HG03469 (cell line): Measurements from ENCODE around the gene ACBD4.

ENCODE experiments used
- ATAC-seq: cut with Tn5 transposase; IDR thresholded peaks from one replicate; pipeline ENCODE4 v1.9.1; 2021; ENCODE audit warnings: mild to moderate bottlenecking, moderate library complexity, moderate number of reproducible peaks; ENCODE audit not compliant: unreplicated experiment

ACBD4 gene

GRCh38 chr17:45104029-45104428 lies 31.5 kb upstream of the ACBD4 start:
- no peak for ATAC-seq

GRCh38 chr17:45104497-45104896 lies 31.0 kb upstream of the ACBD4 start:
- ATAC-seq = no peak

- no peak for ATAC-seq
Observed at GRCh38 chr17:45104907-45105624, 30.4 kb upstream of the ACBD4 start.

DNA sequence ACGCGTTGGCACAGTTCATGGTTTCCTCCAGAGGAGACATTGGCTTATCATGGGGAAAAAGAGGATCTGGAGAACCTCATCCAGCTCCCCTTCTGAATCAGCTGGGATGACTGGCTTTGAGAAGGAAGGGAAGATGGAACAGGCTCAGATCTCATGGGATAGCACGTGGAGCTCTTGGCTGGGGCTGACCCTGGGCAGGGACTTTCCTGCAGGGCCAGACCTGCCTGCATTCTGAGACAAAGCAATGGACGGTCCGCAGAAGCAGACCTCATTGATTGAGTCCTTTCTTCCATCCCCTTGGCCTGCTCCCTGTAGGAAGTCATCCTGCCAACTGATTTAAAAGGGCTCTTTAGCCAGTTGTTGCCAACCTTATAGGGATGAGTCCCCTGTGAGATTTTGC lies 29.4 kb upstream of the ACBD4 start:
- ATAC-seq = no peak

DNA sequence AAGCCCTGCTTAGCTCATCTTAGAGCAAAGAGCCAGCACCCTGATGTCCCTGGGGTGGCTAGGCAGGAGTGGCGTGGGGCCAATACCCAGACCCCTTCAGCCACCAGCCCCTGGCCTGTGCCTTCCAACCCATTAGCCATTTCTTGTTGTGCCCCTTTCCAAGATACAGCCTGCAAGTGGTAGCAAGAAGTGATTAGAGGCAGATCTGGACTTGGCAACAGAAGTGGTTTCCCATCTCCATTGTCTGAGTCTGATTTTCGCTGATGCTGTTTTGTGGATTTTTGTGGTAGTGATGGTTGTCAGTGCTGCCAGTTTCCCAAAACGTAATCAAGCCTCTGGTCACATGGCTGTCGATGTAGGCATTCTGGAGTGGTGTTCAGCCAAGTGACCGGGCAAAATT lies 28.9 kb upstream of the ACBD4 start:
- ATAC-seq = no peak

DNA sequence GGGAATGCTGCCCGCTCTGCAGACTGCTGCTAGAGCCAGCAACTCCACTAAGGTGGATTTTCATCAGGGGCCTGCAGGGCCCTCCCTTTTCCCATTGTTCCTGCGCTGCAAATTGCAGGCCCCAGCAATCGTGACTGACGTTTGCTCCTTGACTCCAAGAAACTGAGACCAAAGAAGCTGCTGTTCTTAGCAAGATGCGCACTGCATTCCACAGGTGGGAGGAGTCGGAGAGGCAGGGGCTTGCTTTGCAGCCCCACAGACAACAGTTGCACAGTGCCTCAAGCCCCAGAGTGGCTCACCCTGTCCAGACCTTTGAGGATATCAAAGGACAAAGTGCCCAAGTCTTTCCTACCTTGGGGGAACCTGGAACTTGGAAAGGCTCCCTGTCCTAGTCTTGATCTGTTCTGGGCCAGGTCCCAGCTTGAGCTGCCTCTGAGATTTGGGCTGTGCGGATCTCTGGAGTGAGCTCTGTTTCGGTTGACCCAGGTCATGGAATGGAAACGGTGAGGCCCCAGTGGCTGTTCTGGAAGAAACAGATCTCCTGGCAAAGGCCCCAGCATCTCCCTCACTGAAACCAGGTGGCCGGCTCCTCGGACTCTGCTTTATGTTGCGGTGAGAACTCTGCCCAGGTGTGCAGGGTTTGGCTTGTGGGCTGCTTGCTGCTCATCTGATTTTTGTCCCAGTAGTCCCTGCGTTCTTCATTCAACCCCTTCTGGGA lies 28.0 kb upstream of the ACBD4 start:
- ATAC-seq = no peak

- no peak for ATAC-seq
Observed at GRCh38 chr17:45108051-45108450, 27.4 kb upstream of the ACBD4 start.

- ATAC-seq = no peak
Observed at GRCh38 chr17:45108595-45109521, 26.6 kb upstream of the ACBD4 start.

GRCh38 chr17:45110676-45111611 lies 24.5 kb upstream of the ACBD4 start:
- no peak for ATAC-seq

- ATAC-seq = no peak
Observed at GRCh38 chr17:45111850-45112249, 23.6 kb upstream of the ACBD4 start.

- no peak for ATAC-seq
Observed at GRCh38 chr17:45112559-45113423, 22.7 kb upstream of the ACBD4 start.

DNA sequence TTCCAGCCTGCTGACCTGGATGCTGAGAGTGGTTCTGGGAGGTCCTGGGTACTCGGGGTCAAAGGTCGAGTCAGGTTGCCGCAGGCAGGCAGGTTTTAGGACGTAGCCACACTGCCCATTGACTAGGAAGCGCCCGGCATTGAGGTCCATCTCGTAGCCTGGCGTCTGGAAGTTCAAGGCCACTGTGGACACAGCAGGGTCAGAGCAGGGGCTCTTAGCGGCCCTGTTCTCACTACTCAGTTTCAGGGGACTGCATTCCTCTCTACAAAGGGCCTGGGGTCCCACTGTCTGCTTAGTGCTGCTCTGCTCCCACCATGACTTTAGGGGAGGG lies 22.1 kb upstream of the ACBD4 start:
- no peak for ATAC-seq

- ATAC-seq = no peak
Observed at GRCh38 chr17:45114117-45114932, 21.2 kb upstream of the ACBD4 start.

DNA sequence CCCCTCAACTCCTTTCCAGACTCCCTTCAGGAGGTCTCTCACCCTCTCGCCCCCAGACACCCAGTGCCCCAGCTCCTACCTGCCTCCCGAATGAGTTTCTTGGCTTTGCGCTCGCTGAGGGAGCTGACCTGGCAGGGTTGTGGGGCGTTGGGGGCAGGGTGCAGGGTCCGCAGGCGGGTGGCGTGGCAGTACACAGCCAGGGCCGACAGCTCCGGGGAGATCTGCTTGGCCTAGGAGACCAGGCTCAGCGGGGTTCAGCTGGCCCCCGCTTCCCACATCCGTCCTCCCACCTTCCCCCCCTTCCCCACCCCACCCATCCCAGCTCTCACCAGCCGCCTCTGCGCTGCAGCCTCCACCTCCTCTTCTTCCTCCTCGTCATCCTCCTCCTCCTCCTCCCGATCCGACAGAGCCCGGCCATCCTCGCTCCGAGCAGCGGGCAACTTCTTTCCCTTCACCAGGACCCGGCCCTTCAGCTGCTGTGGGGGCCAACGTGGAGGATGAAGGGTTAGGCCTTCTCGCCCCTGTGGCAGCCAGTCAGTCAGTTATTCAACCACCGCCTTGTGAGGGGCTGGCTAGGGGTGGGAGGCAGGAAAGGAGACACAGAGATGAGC lies 20.4 kb upstream of the ACBD4 start:
- ATAC-seq = no peak

- no peak for ATAC-seq
Observed at GRCh38 chr17:45115871-45116270, 19.6 kb upstream of the ACBD4 start.

DNA sequence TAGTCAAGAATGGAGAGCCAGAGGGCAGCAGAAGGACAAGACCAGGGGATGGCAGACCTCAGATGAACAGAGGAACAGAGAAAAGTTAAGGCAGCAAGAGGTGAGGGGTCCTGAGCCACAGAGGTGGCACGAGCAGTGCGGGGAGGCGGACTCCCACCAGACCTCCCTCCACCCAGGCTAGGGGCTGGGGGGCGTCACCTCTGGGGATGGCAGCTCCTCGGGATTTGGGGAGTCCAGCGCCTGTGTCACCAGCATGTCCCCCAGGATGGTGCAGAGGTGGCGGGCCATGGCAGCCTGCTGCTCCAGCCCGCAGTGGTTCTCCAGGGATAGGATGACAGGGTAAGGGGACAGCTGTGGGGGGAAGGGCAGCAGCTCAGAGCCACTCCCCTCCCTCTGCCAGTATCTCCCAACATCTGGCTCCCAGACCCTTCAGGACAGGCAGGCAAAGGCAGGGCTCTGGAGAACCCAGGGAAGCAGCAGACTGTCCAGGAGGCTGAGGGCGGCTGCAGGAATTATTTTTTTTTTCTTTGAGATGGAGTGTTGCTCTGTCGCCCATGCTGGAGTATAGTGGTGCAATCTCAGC lies 19.0 kb upstream of the ACBD4 start:
- ATAC-seq = no peak

DNA sequence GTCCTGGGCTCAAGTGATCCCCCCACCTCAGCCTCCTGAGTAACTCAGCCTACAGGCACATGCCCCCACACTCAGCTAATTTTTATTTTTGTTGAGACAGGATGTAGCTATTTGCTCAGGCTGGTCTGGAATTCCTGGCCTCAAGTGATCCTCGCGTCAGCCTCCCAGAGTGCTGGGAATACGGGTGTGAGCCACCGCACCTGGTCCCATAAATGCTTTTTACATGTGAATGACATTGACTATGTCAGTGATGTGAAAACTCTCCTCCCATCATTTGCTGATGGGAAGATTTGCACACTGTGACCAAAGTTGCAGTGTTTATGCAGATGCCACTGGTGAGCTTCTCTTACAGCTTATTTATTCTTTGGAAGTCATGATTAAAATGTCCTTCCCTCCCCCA lies 18.2 kb upstream of the ACBD4 start:
- ATAC-seq = no peak
